SU-DHL-6 (cell line): ENCODE results near the gene SLFNL1.

ENCODE experiments used
- H2AFZ ChIP-seq: fragments of 200-600 bp; sonication (generic); 2 replicates; pipeline ENCODE4 v1.6.1; 2014; ENCODE audit warnings: low read depth, mild to moderate bottlenecking, moderate library complexity, mixed read lengths, antibody characterized with exemption, low read length; ENCODE audit not compliant: severe bottlenecking
- H3F3A ChIP-seq: fragments of 200-600 bp; shearing (Covaris generic); 2 replicates; pipeline ENCODE4 v1.6.0; 2016; ENCODE audit warnings: antibody characterized with exemption, mild to moderate bottlenecking; ENCODE audit not compliant: insufficient read depth
- H3K27ac ChIP-seq: fragments of 200-600 bp; sonication (generic); 2 replicates; pipeline ENCODE4 v1.5.1; 2016; ENCODE audit warnings: low read depth, mild to moderate bottlenecking, low read length, moderate library complexity, mixed read lengths
- H3K27me3 ChIP-seq: fragments of 200-600 bp; sonication (generic), shearing (Covaris generic); 2 replicates; pipeline ENCODE4 v1.6.0; 2014; ENCODE audit warnings: mild to moderate bottlenecking, low read length
- H3K36me3 ChIP-seq: fragments of 200-600 bp; sonication (generic); 2 replicates; pipeline ENCODE4 v1.6.1; 2014; ENCODE audit warnings: mild to moderate bottlenecking, low read length, mixed read lengths
- H3K4me2 ChIP-seq: fragments of 300-600, 200-600 bp; shearing (Covaris generic), sonication (generic); 2 replicates; pipeline ENCODE4 v1.6.0; 2014; ENCODE audit warnings: low read length, low read depth, mild to moderate bottlenecking; ENCODE audit not compliant: poor library complexity, severe bottlenecking
- H3K4me3 ChIP-seq: fragments of 200-600 bp; sonication (generic); 2 replicates; pipeline ENCODE4 v1.5.1; 2014; ENCODE audit warnings: antibody characterized with exemption, low read length, mild to moderate bottlenecking, mixed read lengths; ENCODE audit not compliant: insufficient read depth, poor library complexity, severe bottlenecking
- H3K79me2 ChIP-seq: fragments of 200-600 bp; sonication (generic); 2 replicates; pipeline ENCODE4 v1.6.1; 2014; ENCODE audit warnings: mild to moderate bottlenecking, low read length, moderate library complexity; ENCODE audit not compliant: insufficient read depth
- H3K9ac ChIP-seq: fragments of 200-600 bp; sonication (generic); 2 replicates; pipeline ENCODE4 v1.7.0; 2014; ENCODE audit warnings: mild to moderate bottlenecking, low read length
- H3K9me2 ChIP-seq: fragments of 200-600 bp; sonication (generic); replicated peaks from 2 replicates; pipeline ENCODE4 v1.6.1; 2014; ENCODE audit warnings: low read length; ENCODE audit not compliant: insufficient read depth
- H3K9me3 ChIP-seq: fragments of 200-600 bp; sonication (generic); 2 replicates; pipeline ENCODE4 v1.6.1; 2014; ENCODE audit warnings: low read length, mixed read lengths; ENCODE audit not compliant: insufficient read depth
- H4K20me1 ChIP-seq: fragments of 200-600 bp; sonication (generic); 2 replicates; pipeline ENCODE4 v1.6.1; 2014; ENCODE audit warnings: low read depth, mild to moderate bottlenecking, antibody characterized with exemption, low read length, moderate library complexity, mixed read lengths
- CTCF ChIP-seq: fragments of 200-600 bp; sonication (generic); IDR thresholded peaks from one replicate; pipeline ENCODE4 v1.5.1; 2017; ENCODE audit warnings: antibody characterized with exemption, mild to moderate bottlenecking, low read length, moderate library complexity; ENCODE audit not compliant: insufficient read depth, poor library complexity, severe bottlenecking
- EZH2phosphoT487 ChIP-seq: fragments of 200-600 bp; sonication (generic), shearing (Covaris generic); conservative IDR thresholded peaks from 2 replicates; pipeline ENCODE4 v1.6.1; 2018; ENCODE audit warnings: mild to moderate bottlenecking, antibody characterized with exemption, low read length, moderate library complexity, mixed read lengths

SLFNL1 gene

GRCh38 chr1:41009466-41009865 lies 12.1 kb downstream of the SLFNL1 start:
- H3K4me3 ChIP-seq = no peak overlapping the region
- H3K27ac ChIP-seq = no peak overlapping the region
- H3K27me3 ChIP-seq = no peaks in the 10 kb centered on the region
- no peaks in the 10 kb centered on the region for H3F3A ChIP-seq
- H3K4me2 ChIP-seq = no peak overlapping the region
- no peak overlapping the region for H3K9ac ChIP-seq
- peaks cover 56% of the 10 kb centered on the region for H3K36me3 ChIP-seq
- TF ChIP-seq CTCF (no peak), EZH2phosphoT487 (no peak)
- H2AFZ ChIP-seq = no peak overlapping the region
- no peaks in the 10 kb centered on the region for H4K20me1 ChIP-seq
- H3K79me2 ChIP-seq = peaks cover 5% of the 10 kb centered on the region; the same call in 1 of the 2 replicates
- H3K9me2 ChIP-seq = no peaks in the 10 kb centered on the region
- no peaks in the 10 kb centered on the region for H3K9me3 ChIP-seq

- Histone ChIP-seq H3K9me3 (no peaks in the 10 kb centered on the region), H4K20me1 (no peaks in the 10 kb centered on the region), H3K27ac (no peak overlapping the region), H3K9ac (no peak overlapping the region), H3K36me3 (peaks cover 57% of the 10 kb centered on the region), H3F3A (peaks cover 12% of the 10 kb centered on the region; the same call in 1 of the 2 replicates), H3K4me3 (no peak overlapping the region), H3K9me2 (no peaks in the 10 kb centered on the region), H3K79me2 (peaks cover 6% of the 10 kb centered on the region; the same call in 1 of the 2 replicates), H3K4me2 (no peak overlapping the region), H3K27me3 (no peaks in the 10 kb centered on the region), H2AFZ (no peak overlapping the region)
- no peak for TF ChIP-seq EZH2phosphoT487
- no peak for TF ChIP-seq CTCF
Measured at GRCh38 chr1:41006942-41007865, 14.3 kb downstream of the SLFNL1 start.

- peaks cover 17% of the 10 kb centered on the region for H3F3A ChIP-seq
- H3K79me2 ChIP-seq = peaks cover 6% of the 10 kb centered on the region; the same call in 1 of the 2 replicates
- no peaks in the 10 kb centered on the region; the same call in 1 of the 2 replicates for H4K20me1 ChIP-seq
- peaks cover 53% of the 10 kb centered on the region for H3K36me3 ChIP-seq
- H3K27me3 ChIP-seq = no peaks in the 10 kb centered on the region
- no peak overlapping the region for H3K4me3 ChIP-seq
- H3K9me3 ChIP-seq = no peaks in the 10 kb centered on the region
- no peak overlapping the region for H3K9ac ChIP-seq
- no peak for TF ChIP-seq EZH2phosphoT487
- no peak for TF ChIP-seq CTCF
- no peak overlapping the region for H3K4me2 ChIP-seq
- no peak overlapping the region for H2AFZ ChIP-seq
- no peaks in the 10 kb centered on the region for H3K9me2 ChIP-seq
- H3K27ac ChIP-seq = no peak overlapping the region
Measured at GRCh38 chr1:41005876-41006275, 15.6 kb downstream of the SLFNL1 start.
